Activated naive CD8-positive, alpha-beta T cell treated with anti-CD3 and anti-CD28 coated beads, Interleukin-2, amount 50 U/mL, for 24 hours (primary cell): Measurements from ENCODE around the gene SLC9B1.
"Not testable (repeated sequence)": the region's sequence is repeated elsewhere in the genome, so short reads cannot be mapped to it uniquely, and the experiment has no call there.

Source experiments
- ATAC-seq: fragments of 150-1000 bp; cut with Tn5 transposase; one replicate; pipeline ENCODE4 v1.10.0; 2021
- DNase-seq: peaks from one replicate; pipeline ENCODE4 v3.0.0; 2021
- H3K27ac Mint-ChIP-seq: one replicate; pipeline ENCODE4 v1.8.0; 2021; ENCODE audit warnings: mild to moderate bottlenecking, mixed read lengths
- H3K27me3 Mint-ChIP-seq: one replicate; pipeline ENCODE4 v1.8.0; 2021; ENCODE audit warnings: mixed read lengths
- H3K36me3 Mint-ChIP-seq: one replicate; pipeline ENCODE4 v1.8.0; 2021; ENCODE audit warnings: low read depth, mixed read lengths
- H3K4me1 Mint-ChIP-seq: one replicate; pipeline ENCODE4 v1.8.0; 2021; ENCODE audit warnings: mixed read lengths
- H3K4me3 Mint-ChIP-seq: one replicate; pipeline ENCODE4 v1.8.0; 2021; ENCODE audit warnings: mild to moderate bottlenecking, moderate library complexity, mixed read lengths
- H3K9me3 Mint-ChIP-seq: one replicate; pipeline ENCODE4 v1.8.0; 2021; ENCODE audit warnings: mixed read lengths

SLC9B1 gene

DNA sequence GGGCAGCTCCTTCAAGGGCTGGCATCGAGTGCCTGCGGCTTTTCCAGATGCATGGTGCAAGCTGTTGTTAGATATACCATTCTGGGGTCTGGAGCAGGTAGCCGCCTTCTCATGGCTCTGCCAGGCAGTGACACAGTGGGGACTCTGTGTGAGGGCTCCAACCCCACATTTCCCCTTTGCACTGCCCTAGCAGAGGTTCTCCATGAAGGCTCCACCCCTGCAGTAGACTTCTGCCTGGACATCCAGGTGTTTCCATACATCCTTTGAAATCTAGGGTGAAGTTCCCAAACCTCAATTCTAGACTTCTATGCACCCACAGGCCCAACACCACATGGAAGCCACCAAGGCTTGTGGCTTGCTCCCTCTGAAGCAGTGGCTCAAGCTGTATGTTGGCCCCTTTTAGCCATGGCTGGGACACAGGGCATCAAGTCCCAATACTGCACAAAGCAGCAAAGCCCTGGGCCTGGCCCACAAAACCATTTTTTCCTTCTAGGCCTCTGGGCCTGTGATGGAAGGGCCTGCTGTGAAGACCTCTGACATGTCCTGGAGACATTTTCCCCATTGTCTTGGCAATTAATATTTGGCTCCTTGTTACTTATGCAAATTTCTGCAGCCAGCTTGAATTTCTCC, 141.9 kb downstream of the SLC9B1 start:
- H3K4me3 Mint-ChIP-seq, H3K27ac Mint-ChIP-seq, H3K27me3 Mint-ChIP-seq, ATAC-seq, DNase-seq, H3K9me3 Mint-ChIP-seq: not testable (repeated sequence)
- Mint-ChIP-seq H3K4me1 (peaks cover 10% of the 10 kb centered on the region), H3K36me3 (peaks cover 57% of the 10 kb centered on the region)

- Mint-ChIP-seq H3K4me1 (peaks cover 41% of the 10 kb centered on the region), H3K9me3 (no peaks in the 10 kb centered on the region), H3K27me3 (no peaks in the 10 kb centered on the region), H3K36me3 (peaks cover 44% of the 10 kb centered on the region), H3K4me3 (no peak overlapping the region), H3K27ac (no peak overlapping the region)
- DNase-seq (no peak), ATAC-seq (no peak)
Observed at GRCh38 chr4:102871772-102872171, 147.7 kb downstream of the SLC9B1 start.

DNA sequence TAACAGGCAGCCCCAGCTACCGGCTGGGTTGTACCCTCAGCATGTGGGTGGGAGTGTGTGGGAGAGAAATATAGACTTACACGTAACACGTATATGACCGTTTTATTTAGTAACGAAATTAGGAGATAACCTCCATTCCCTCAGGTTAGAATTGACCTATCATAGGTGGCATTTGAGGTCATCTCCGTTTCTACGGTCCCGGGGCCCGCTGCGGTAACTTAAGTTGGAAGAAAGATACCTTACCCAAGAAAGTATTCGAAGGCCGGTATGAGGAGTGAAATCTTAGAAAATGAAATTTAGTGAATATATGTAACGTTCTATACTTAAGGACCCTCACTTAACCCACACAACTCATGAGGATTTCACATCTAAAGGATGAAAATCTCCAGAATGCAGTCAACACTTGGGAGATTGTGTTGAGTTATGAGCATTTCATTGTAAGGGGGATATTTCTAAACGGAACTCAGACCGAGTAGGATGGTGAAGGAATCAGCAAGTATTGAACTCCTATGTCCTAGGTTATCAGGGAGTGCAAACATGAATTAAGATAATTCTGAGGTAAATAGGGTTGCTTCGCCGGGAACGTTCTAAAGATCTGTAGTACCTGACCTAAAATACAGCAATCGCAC, 149.8 kb downstream of the SLC9B1 start:
- Mint-ChIP-seq H3K27ac (peak overlapping the region; percentile 95), H3K4me3 (peak overlapping the region; percentile 94), H3K9me3 (no peaks in the 10 kb centered on the region), H3K27me3 (no peaks in the 10 kb centered on the region), H3K36me3 (peaks cover 37% of the 10 kb centered on the region), H3K4me1 (peaks cover 60% of the 10 kb centered on the region)
- ATAC-seq (peak; percentile 26), DNase-seq (no peak)

GRCh38 chr4:102868781-102869568, 150.5 kb downstream of the SLC9B1 start, which contains the start of gene CISD2:
Gene CISD2 (plus strand): TSS chr4:102868992. CDS start chr4:102869085, 93 bp downstream.
- H3K27me3 Mint-ChIP-seq = no peaks in the 10 kb centered on the region
- peaks cover 63% of the 10 kb centered on the region for H3K4me1 Mint-ChIP-seq
- peak within 1 kb of the TSS; percentile 94 for H3K4me3 Mint-ChIP-seq
- peak; percentile 91 for DNase-seq
- no peaks in the 10 kb centered on the region for H3K9me3 Mint-ChIP-seq
- H3K36me3 Mint-ChIP-seq = peaks cover 33% of the 10 kb centered on the region
- ATAC-seq = peak; percentile 90
- H3K27ac Mint-ChIP-seq = peak within 1 kb of the TSS; percentile 97

DNA sequence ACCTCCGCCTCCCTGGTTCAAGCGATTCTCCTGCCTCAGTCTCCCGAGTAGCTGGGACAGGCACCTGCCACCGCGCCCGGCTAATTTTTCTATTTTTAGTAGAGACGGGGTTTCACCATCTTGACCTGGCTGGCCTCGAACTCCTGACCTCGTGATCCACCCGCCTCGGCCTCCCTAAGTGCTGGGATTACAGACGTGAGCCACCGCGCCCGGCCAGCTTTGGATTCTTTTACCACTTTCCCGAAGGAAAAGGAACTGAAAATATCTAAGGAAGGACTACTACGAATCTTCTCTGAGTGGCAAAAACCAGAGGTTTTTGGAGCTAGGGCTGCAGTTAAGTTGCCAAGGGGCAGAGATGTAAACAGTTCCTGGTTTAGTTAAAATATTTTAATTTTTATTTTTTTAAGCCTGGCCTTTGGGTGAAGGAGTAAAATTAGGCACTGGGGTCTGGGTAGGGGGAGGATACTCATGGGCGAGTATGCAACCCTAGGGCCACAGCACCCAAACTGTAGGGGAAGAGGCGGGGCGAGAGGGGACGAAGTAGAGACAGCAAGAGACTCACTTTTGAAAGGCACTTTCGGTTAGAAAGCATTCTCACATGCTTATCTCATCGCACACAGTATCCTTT, 151.2 kb downstream of the SLC9B1 start:
- peak overlapping the region; percentile 97 for H3K27ac Mint-ChIP-seq
- no peak for ATAC-seq
- peaks cover 60% of the 10 kb centered on the region for H3K4me1 Mint-ChIP-seq
- no peaks in the 10 kb centered on the region for H3K27me3 Mint-ChIP-seq
- DNase-seq = peak; percentile 45
- peaks cover 31% of the 10 kb centered on the region for H3K36me3 Mint-ChIP-seq
- H3K9me3 Mint-ChIP-seq = no peaks in the 10 kb centered on the region
- H3K4me3 Mint-ChIP-seq = peak overlapping the region; percentile 94

- peak overlapping the region; percentile 94 for H3K4me3 Mint-ChIP-seq
- H3K4me1 Mint-ChIP-seq = peaks cover 57% of the 10 kb centered on the region
- no peaks in the 10 kb centered on the region for H3K9me3 Mint-ChIP-seq
- DNase-seq (no peak), ATAC-seq (no peak)
- H3K27me3 Mint-ChIP-seq = no peaks in the 10 kb centered on the region
- H3K36me3 Mint-ChIP-seq = peaks cover 28% of the 10 kb centered on the region
- peak overlapping the region; percentile 97 for H3K27ac Mint-ChIP-seq
Observed at GRCh38 chr4:102867278-102868152, 152.0 kb downstream of the SLC9B1 start.

DNA sequence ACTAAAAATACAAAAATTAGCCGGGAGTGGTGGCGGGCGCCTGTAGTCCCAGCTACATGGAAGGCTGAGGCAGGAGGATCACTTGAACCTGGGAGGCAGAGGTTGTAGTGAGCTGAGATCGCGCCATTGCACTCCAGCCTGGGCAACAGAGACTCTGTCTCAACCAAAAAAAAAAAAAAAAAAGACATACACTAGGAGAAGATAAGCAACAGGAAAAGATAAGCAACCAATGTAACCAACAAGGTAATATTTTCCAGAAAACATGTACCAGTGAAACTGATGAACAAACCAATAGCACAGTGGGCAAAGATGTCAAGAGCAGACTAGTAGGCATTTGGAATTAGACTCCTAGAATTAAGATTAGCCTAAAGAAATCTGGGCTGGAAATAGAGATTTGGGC, 154.2 kb downstream of the SLC9B1 start:
- ATAC-seq, H3K9me3 Mint-ChIP-seq, DNase-seq, H3K27me3 Mint-ChIP-seq: not testable (repeated sequence)
- Mint-ChIP-seq H3K27ac (peak overlapping the region; percentile 57), H3K36me3 (peaks cover 34% of the 10 kb centered on the region), H3K4me3 (peak overlapping the region; percentile 38), H3K4me1 (peaks cover 41% of the 10 kb centered on the region)

GRCh38 chr4:102862747-102863146, 156.8 kb downstream of the SLC9B1 start:
- H3K9me3 Mint-ChIP-seq = peaks cover 18% of the 10 kb centered on the region
- H3K27me3 Mint-ChIP-seq = no peaks in the 10 kb centered on the region
- DNase-seq (no peak), ATAC-seq (no peak)
- H3K4me3 Mint-ChIP-seq = no peak overlapping the region
- H3K27ac Mint-ChIP-seq = no peak overlapping the region
- H3K36me3 Mint-ChIP-seq = peaks cover 50% of the 10 kb centered on the region
- peaks cover 39% of the 10 kb centered on the region for H3K4me1 Mint-ChIP-seq

- Mint-ChIP-seq H3K4me1 (peaks cover 31% of the 10 kb centered on the region), H3K27me3 (no peaks in the 10 kb centered on the region), H3K9me3 (peaks cover 18% of the 10 kb centered on the region), H3K27ac (no peak overlapping the region), H3K36me3 (peaks cover 50% of the 10 kb centered on the region), H3K4me3 (no peak overlapping the region)
- no peak for ATAC-seq
- no peak for DNase-seq
Observed at GRCh38 chr4:102862016-102862415, 157.5 kb downstream of the SLC9B1 start.

GRCh38 chr4:102860611-102861324, 158.7 kb downstream of the SLC9B1 start:
- DNase-seq (no peak), ATAC-seq (no peak)
- no peak overlapping the region for H3K27ac Mint-ChIP-seq
- no peak overlapping the region for H3K4me3 Mint-ChIP-seq
- H3K27me3 Mint-ChIP-seq = no peaks in the 10 kb centered on the region
- peaks cover 43% of the 10 kb centered on the region for H3K36me3 Mint-ChIP-seq
- H3K9me3 Mint-ChIP-seq = peaks cover 18% of the 10 kb centered on the region
- peaks cover 19% of the 10 kb centered on the region for H3K4me1 Mint-ChIP-seq

- ATAC-seq (no peak), DNase-seq (no peak)
- Mint-ChIP-seq H3K9me3 (peaks cover 18% of the 10 kb centered on the region), H3K27ac (no peak overlapping the region), H3K4me1 (peaks cover 5% of the 10 kb centered on the region), H3K27me3 (no peaks in the 10 kb centered on the region), H3K36me3 (peaks cover 35% of the 10 kb centered on the region), H3K4me3 (no peak overlapping the region)
Observed at GRCh38 chr4:102858828-102859464, 160.6 kb downstream of the SLC9B1 start.
